T-cell (primary cell): ENCODE data around the gene RAPGEF1. TPM values are rescaled to one million over a fixed set of nuclear protein-coding genes. Genes with fewer than 3 reads are reported as not detected.

Experiments
- total RNA-seq, 35 experiments: library from RNA in 6 of 35; stranded (reverse) in 6 of 35; fragments of 120-200 nt in 1 of 35; gene quantifications; one replicate each; pipeline versions ENCODE4 v1.2.1 to v1.2.4 and lab custom pipeline; 2013 to 2026

The RAPGEF1 gene
- total RNA-seq, 5 donors from 2014 or later (not counting 1 experiment from before 2014, with no cell fraction given) = 97.9 to 167 (median 139) TPM

Other genes starting within 250 kb of the RAPGEF1 start
- gene POMT1, start 237.2 kb downstream of the RAPGEF1 start, total RNA-seq = 10 to 100 TPM; 45.3 to 74.4 (median 56.9) TPM
- 10 to 100 TPM; 20.0 to 34.7 (median 32.0) TPM for gene UCK1, start 208.8 kb downstream of the RAPGEF1 start, total RNA-seq
- gene PRRT1B, start 194.6 kb downstream of the RAPGEF1 start, total RNA-seq = not detected